Activated CD4-positive, alpha-beta memory T cell treated with anti-CD3 and anti-CD28 coated beads, Interleukin-2, amount 10 ng/mL, durations not matched to agents 7 days and 5 days (primary cell): ENCODE data around the gene BCL7C. TPM values are rescaled to one million over a fixed set of nuclear protein-coding genes. Genes with fewer than 3 reads are reported as not detected.
"Not testable (repeated sequence)": the region's sequence is repeated elsewhere in the genome, so short reads cannot be mapped to it uniquely, and the experiment has no call there.

Experiments used
- CTCF ChIA-PET: fragments of 350-600 bp; sonication (Branson Sonifier 250); formaldehyde crosslinking; loops from one replicate; lab custom pipeline; 2021; ENCODE audit warnings: antibody characterized with exemption, inconsistent platforms; lab: Charles Lee
- POLR2A ChIA-PET: fragments of 350-600 bp; sonication (Branson Sonifier 250); formaldehyde crosslinking; loops from one replicate; lab custom pipeline; 2021; ENCODE audit warnings: antibody characterized with exemption; lab: Charles Lee
- DNase-seq: peaks from one replicate; pipeline ENCODE4 v3.0.0-alpha.2; 2020
- H3K27ac Mint-ChIP-seq: one replicate; pipeline ENCODE4 v1.8.0; 2021; ENCODE audit warnings: mild to moderate bottlenecking, mixed read lengths
- H3K27me3 Mint-ChIP-seq: one replicate; pipeline ENCODE4 v1.8.0; 2021; ENCODE audit warnings: mixed read lengths
- H3K36me3 Mint-ChIP-seq: one replicate; pipeline ENCODE4 v1.8.0; 2021; ENCODE audit warnings: low read depth, mixed read lengths
- H3K4me1 Mint-ChIP-seq: one replicate; pipeline ENCODE4 v1.8.0; 2021; ENCODE audit warnings: mixed read lengths
- H3K4me3 Mint-ChIP-seq: one replicate; pipeline ENCODE4 v1.8.0; 2021; ENCODE audit warnings: mild to moderate bottlenecking, mixed read lengths
- H3K9me3 Mint-ChIP-seq: one replicate; pipeline ENCODE4 v1.8.0; 2021; ENCODE audit warnings: mixed read lengths
- total RNA-seq, 2 experiments: library from RNA; stranded (reverse); gene quantifications; one replicate each; pipeline ENCODE4 v1.2.3, GENCODE V29; 2021

Gene BCL7C
- total RNA-seq, 2 experiments from 2014 or later: 22.3 to 23.5 TPM

GRCh38 chr16:30870904-30871303 is 23.0 kb downstream of the BCL7C start:
- Mint-ChIP-seq H3K36me3 (peaks cover 3% of the 10 kb centered on the region), H3K4me1 (peaks cover 20% of the 10 kb centered on the region), H3K4me3 (no peak overlapping the region), H3K27me3 (no peaks in the 10 kb centered on the region), H3K9me3 (no peaks in the 10 kb centered on the region), H3K27ac (no peak overlapping the region)
- DNase-seq: no peak
- ChIA-PET POLR2A (no interaction called here), CTCF (interaction anchor here (1.2 to 4.7 kb wide), 3 partner anchors 25 to 71 kb away, joined by 3 to 18 read pairs (median 6); no protein-coding TSS in a partner anchor)

GRCh38 chr16:30867747-30868146 is 26.1 kb downstream of the BCL7C start:
- Mint-ChIP-seq H3K27me3 (no peaks in the 10 kb centered on the region), H3K4me1 (peaks cover 7% of the 10 kb centered on the region), H3K9me3 (no peaks in the 10 kb centered on the region), H3K4me3 (no peak overlapping the region), H3K27ac (no peak overlapping the region), H3K36me3 (no peaks in the 10 kb centered on the region)
- DNase-seq: no peak
- ChIA-PET CTCF (interaction anchor here (0.7 to 4.7 kb wide), 4 partner anchors 22 to 37 kb away, joined by 3 to 18 read pairs (median 4); no protein-coding TSS in a partner anchor), POLR2A (no interaction called here)

GRCh38 chr16:30866031-30866430 is 27.8 kb downstream of the BCL7C start:
- no peak for DNase-seq
- Mint-ChIP-seq H3K4me3 (no peak overlapping the region), H3K36me3 (no peaks in the 10 kb centered on the region), H3K27ac (no peak overlapping the region), H3K4me1 (no peaks in the 10 kb centered on the region), H3K9me3 (no peaks in the 10 kb centered on the region), H3K27me3 (no peaks in the 10 kb centered on the region)
- ChIA-PET POLR2A (no interaction called here), CTCF (no interaction called here)

- DNase-seq, POLR2A ChIA-PET, H3K36me3 Mint-ChIP-seq, H3K27ac Mint-ChIP-seq, H3K4me1 Mint-ChIP-seq, H3K27me3 Mint-ChIP-seq, H3K9me3 Mint-ChIP-seq, H3K4me3 Mint-ChIP-seq: not testable (repeated sequence)
- CTCF ChIA-PET: interaction anchor here (1.2 kb wide), 1 partner anchor 19 kb away, joined by 3 read pairs; no protein-coding TSS in a partner anchor
Observed at GRCh38 chr16:30863178-30863577, 30.7 kb downstream of the BCL7C start.

- DNase-seq, H3K27me3 Mint-ChIP-seq, H3K27ac Mint-ChIP-seq, POLR2A ChIA-PET, H3K36me3 Mint-ChIP-seq, CTCF ChIA-PET, H3K4me3 Mint-ChIP-seq, H3K9me3 Mint-ChIP-seq, H3K4me1 Mint-ChIP-seq: not testable (repeated sequence)
Observed at GRCh38 chr16:30860729-30861128, 33.1 kb downstream of the BCL7C start.

- no peaks in the 10 kb centered on the region for H3K27me3 Mint-ChIP-seq
Observed at GRCh38 chr16:30858829-30859423, 35.0 kb downstream of the BCL7C start.

GRCh38 chr16:30858111-30858495 is 35.8 kb downstream of the BCL7C start:
- no peak for DNase-seq
- Mint-ChIP-seq H3K36me3 (peaks cover 5% of the 10 kb centered on the region), H3K27me3 (no peaks in the 10 kb centered on the region), H3K4me3 (no peak overlapping the region), H3K4me1 (no peaks in the 10 kb centered on the region), H3K9me3 (no peaks in the 10 kb centered on the region), H3K27ac (no peak overlapping the region)
- POLR2A ChIA-PET: interaction anchor here (2.2 kb wide), 1 partner anchor 17 kb away, joined by 13 read pairs; no protein-coding TSS in a partner anchor
- CTCF ChIA-PET: interaction anchor here (1.4 to 2.6 kb wide), 2 partner anchors 14 to 44 kb away, joined by 4 to 10 read pairs; no protein-coding TSS in a partner anchor

More at GRCh38 chr16:30858829-30859423, 35.0 kb downstream of the BCL7C start:
- H3K4me1 Mint-ChIP-seq: no peaks in the 10 kb centered on the region
- peaks cover under 1% of the 10 kb centered on the region for H3K36me3 Mint-ChIP-seq
- POLR2A ChIA-PET: no interaction called here
- no peak overlapping the region for H3K27ac Mint-ChIP-seq
- H3K9me3 Mint-ChIP-seq: no peaks in the 10 kb centered on the region
- no peak for DNase-seq
- H3K4me3 Mint-ChIP-seq: no peak overlapping the region
- CTCF ChIA-PET: no interaction called here

- Mint-ChIP-seq H3K9me3 (no peaks in the 10 kb centered on the region), H3K27me3 (no peaks in the 10 kb centered on the region), H3K36me3 (peaks cover 5% of the 10 kb centered on the region), H3K27ac (no peak overlapping the region), H3K4me3 (no peak overlapping the region), H3K4me1 (no peaks in the 10 kb centered on the region)
- POLR2A ChIA-PET: no interaction called here
- DNase-seq: no peak
- CTCF ChIA-PET: interaction anchor here (0.7 to 2.7 kb wide), 3 partner anchors 9 to 48 kb away, joined by 3 to 16 read pairs (median 10); no protein-coding TSS in a partner anchor
Observed at GRCh38 chr16:30853758-30854157, 40.1 kb downstream of the BCL7C start.

- ChIA-PET CTCF (no interaction called here), POLR2A (no interaction called here)
- Mint-ChIP-seq H3K4me1 (peaks cover 2% of the 10 kb centered on the region), H3K9me3 (no peaks in the 10 kb centered on the region), H3K36me3 (peaks cover 5% of the 10 kb centered on the region), H3K4me3 (no peak overlapping the region), H3K27ac (no peak overlapping the region), H3K27me3 (no peaks in the 10 kb centered on the region)
- no peak for DNase-seq
Observed at GRCh38 chr16:30850246-30850645, 43.6 kb downstream of the BCL7C start.

- peaks cover 10% of the 10 kb centered on the region for H3K4me1 Mint-ChIP-seq
- H3K27me3 Mint-ChIP-seq: no peaks in the 10 kb centered on the region
- POLR2A ChIA-PET: interaction anchor here (3.6 kb wide), 1 partner anchor 28 kb away, joined by 33 read pairs; no protein-coding TSS in a partner anchor
- no peak overlapping the region for H3K27ac Mint-ChIP-seq
- no peaks in the 10 kb centered on the region for H3K9me3 Mint-ChIP-seq
- CTCF ChIA-PET: interaction anchor here (0.7 to 6.7 kb wide), 8 partner anchors 9 to 95 kb away, joined by 3 to 96 read pairs (median 19); no protein-coding TSS in a partner anchor
- no peak overlapping the region for H3K4me3 Mint-ChIP-seq
- DNase-seq: no peak
- no peaks in the 10 kb centered on the region for H3K36me3 Mint-ChIP-seq
Observed at GRCh38 chr16:30846649-30847402, 47.1 kb downstream of the BCL7C start.

- DNase-seq: peak; percentile 84
- POLR2A ChIA-PET: interaction anchor here (1.0 to 3.6 kb wide), 15 partner anchors 10 to 97 kb away, joined by 3 to 35 read pairs (median 3); no protein-coding TSS in a partner anchor
- H3K4me1 Mint-ChIP-seq: peaks cover 10% of the 10 kb centered on the region
- CTCF ChIA-PET: interaction anchor here (0.6 to 6.7 kb wide), 41 partner anchors 9 to 598 kb away, joined by 3 to 96 read pairs (median 6); partner anchors contain the start of genes CTF1, PHKG2 and ZNF843
- H3K36me3 Mint-ChIP-seq: no peaks in the 10 kb centered on the region
- no peaks in the 10 kb centered on the region for H3K27me3 Mint-ChIP-seq
- peak overlapping the region; percentile 46 for H3K4me3 Mint-ChIP-seq
- no peaks in the 10 kb centered on the region for H3K9me3 Mint-ChIP-seq
- peak overlapping the region; percentile 53 for H3K27ac Mint-ChIP-seq
Observed at GRCh38 chr16:30844671-30845449, 49.0 kb downstream of the BCL7C start.

- H3K27ac Mint-ChIP-seq: no peak overlapping the region
- POLR2A ChIA-PET: interaction anchor here (1.0 to 3.6 kb wide), 11 partner anchors 31 to 98 kb away, joined by 3 to 35 read pairs (median 3); no protein-coding TSS in a partner anchor
- H3K36me3 Mint-ChIP-seq: no peaks in the 10 kb centered on the region
- H3K4me1 Mint-ChIP-seq: peaks cover 10% of the 10 kb centered on the region
- H3K9me3 Mint-ChIP-seq: no peaks in the 10 kb centered on the region
- H3K27me3 Mint-ChIP-seq: no peaks in the 10 kb centered on the region
- DNase-seq: no peak
- H3K4me3 Mint-ChIP-seq: no peak overlapping the region
- CTCF ChIA-PET: interaction anchor here (0.7 to 6.7 kb wide), 35 partner anchors 8 to 598 kb away, joined by 3 to 96 read pairs (median 6); partner anchors contain the start of genes CTF1, PHKG2 and ZNF843
Observed at GRCh38 chr16:30844346-30844670, 49.6 kb downstream of the BCL7C start.
